H54 (cell line): Measurements from ENCODE around the gene ARHGEF37.
"Not testable (repeated sequence)": the region's sequence is repeated elsewhere in the genome, so short reads cannot be mapped to it uniquely, and the experiment has no call there.

Source experiments
- DNase-seq: peaks from one replicate; pipeline ENCODE4 v3.0.0; 2011; ENCODE audit warnings: low spot score, mixed read lengths; ENCODE audit not compliant: insufficient read length
- FAIRE-seq: peaks from 3 replicates; lab custom pipeline; 2011; peaks lifted over from hg19 to GRCh38; lab: Jason Lieb, UNC
- POLR2A ChIP-seq: IDR thresholded peaks from 2 replicates; pipeline ENCODE4 v1.6.1; 2011; ENCODE audit warnings: low read depth, mild to moderate bottlenecking, low read length

ARHGEF37 gene

DNA sequence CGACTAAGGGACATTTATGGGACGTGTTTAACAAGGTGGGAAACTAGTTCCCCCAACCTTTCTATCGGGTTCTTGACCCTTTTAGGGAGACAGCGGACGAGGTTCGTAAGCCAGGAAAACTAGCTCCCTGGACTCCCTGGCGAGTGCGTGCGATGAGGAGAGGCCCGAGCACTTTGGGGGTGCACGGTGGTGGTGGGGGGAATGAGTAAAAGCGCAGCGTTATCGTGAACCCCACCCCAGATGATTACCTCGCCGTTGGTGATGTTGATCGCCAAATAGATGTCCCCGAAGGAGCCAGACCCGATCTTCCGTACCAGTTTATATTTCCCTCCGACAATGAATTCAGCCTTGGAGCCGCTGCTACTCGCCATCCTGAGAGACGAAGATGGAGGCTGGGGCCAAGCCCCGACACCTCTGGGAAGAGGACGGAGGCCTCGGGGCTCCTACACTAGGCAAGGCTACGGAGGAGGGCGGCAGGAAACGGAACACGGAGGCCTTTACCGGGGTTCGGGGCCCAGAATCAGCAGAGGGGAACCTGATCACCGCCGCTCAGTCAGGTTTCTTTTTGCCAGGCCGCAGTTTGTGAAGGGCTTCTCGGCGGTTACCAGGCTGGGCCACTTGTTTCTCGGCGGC is 30.6 kb upstream of the ARHGEF37 start:
- TF ChIP-seq POLR2A = no peak
- FAIRE-seq (no peak), DNase-seq (no peak)

GRCh38 chr5:149551227-149552037 is 29.9 kb upstream of the ARHGEF37 start, which contains the start of gene CSNK1A1:
Gene CSNK1A1 (minus strand): TSS chr5:149551439. CDS start chr5:149550964, 475 bp downstream.
- FAIRE-seq = peak; percentile 84

GRCh38 chr5:149552038-149552494 is 29.2 kb upstream of the ARHGEF37 start:
- FAIRE-seq = no peak
- no peak for DNase-seq
- no peak for TF ChIP-seq POLR2A

More at GRCh38 chr5:149551227-149552037, 29.9 kb upstream of the ARHGEF37 start, which contains the start of gene CSNK1A1:
- peak; percentile 90 for DNase-seq
- peak; percentile 69 for TF ChIP-seq POLR2A

DNA sequence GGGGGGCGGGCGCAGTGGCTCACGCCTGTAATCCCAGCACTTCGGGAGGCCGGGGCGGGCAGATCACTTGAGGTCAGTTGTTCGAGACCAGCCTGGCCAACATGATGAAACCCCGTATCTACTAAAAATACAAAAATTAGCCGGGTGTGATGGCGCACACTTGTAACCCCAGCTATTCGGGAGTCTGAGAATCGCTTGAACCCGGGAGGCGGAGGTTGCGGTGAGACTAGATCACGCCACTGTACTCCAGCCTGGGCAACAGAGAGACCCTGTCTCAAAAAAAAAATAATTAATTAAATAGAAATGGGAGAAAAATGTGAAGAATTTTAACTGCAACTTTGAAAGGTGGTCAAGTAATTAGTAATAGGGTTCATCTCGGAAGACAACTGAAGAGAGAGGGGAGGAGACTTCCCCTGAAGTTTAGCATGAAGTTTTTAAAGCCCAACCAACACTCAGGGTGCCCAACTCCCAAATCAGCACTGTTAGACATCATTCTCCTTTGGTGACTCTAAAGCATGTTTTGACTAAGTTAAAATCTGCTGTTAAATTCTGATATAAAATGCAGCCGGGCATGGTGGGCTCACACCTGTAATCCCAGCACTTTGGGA is 28.6 kb upstream of the ARHGEF37 start:
- no peak for TF ChIP-seq POLR2A
- DNase-seq = no peak
- no peak for FAIRE-seq

GRCh38 chr5:149559706-149560105 is 21.6 kb upstream of the ARHGEF37 start:
- TF ChIP-seq POLR2A = no peak
- FAIRE-seq = no peak
- no peak for DNase-seq

- FAIRE-seq = peak; percentile 89
- TF ChIP-seq POLR2A = no peak
Observed at GRCh38 chr5:149561848-149562247, 19.4 kb upstream of the ARHGEF37 start.

GRCh38 chr5:149563466-149563865 is 17.8 kb upstream of the ARHGEF37 start:
- TF ChIP-seq POLR2A = no peak
- FAIRE-seq (no peak), DNase-seq (no peak)

More at GRCh38 chr5:149561848-149562247, 19.4 kb upstream of the ARHGEF37 start:
- peak; percentile 69 for DNase-seq

DNA sequence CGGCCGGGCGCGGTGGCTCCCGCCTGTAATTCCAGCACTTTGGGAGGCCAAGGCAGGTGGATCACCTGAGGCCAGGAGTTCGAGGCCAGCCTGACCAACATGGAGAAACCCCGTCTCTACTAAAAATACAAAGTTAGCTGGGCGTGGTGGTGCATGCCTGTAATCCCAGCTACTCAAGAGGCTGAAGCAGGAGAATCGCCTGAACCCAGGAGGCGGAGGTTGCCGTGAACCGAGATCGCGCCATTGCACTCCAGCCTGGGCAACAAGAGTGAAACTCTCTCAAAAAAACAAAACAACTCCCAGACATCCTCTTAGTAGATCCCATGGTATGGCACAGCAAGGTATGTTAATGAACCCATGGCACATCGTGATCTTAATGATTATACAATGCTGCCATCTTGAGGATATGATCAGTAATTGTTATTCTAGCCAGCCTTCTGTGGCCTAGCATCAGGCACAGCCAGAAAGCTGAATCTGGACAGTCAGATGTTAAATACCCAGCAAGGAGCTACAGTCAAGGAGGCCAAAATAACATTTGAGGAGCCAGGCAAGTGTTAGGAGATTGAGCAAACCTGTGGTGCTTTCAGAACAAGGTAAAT is 16.7 kb upstream of the ARHGEF37 start:
- DNase-seq = not testable (repeated sequence)
- FAIRE-seq = peak; percentile 91

- TF ChIP-seq POLR2A = no peak
- FAIRE-seq (no peak), DNase-seq (no peak)
Observed at GRCh38 chr5:149567226-149567625, 14.1 kb upstream of the ARHGEF37 start.

- no peak for FAIRE-seq
- no peak for DNase-seq
- no peak for TF ChIP-seq POLR2A
Observed at GRCh38 chr5:149572170-149572569, 9.1 kb upstream of the ARHGEF37 start.

DNA sequence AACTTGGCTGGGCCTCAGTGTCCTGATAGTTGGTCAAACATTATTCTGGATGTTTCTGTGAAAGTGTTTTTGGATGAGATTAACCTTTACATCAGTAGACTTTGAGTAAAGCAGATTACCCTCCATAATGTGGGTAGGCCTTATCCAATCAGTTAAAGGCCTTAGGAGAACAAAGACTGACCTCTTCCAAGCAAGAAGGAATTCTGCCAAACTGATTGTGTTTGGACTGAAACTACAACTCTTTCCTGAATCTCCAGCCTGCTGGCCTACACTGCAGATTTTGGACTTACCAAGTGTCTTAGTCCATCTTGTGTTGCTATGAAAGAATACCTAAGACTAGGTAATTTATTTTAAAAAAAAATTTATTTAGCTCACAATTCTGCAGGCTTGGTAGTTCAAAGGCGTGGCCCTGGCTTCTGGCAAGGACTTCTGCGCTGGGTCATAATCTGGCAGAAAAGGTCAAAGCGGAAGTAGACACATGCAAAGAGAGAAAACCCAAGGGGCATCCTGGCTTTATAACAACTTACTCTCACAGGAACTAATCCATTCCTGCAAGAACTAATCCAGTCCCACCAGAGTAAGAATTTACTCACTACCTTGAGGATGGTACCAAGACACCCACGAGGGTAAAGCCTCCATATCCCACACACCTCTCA is 8.6 kb upstream of the ARHGEF37 start:
- no peak for TF ChIP-seq POLR2A
- FAIRE-seq (no peak), DNase-seq (no peak)

- no peak for DNase-seq
- FAIRE-seq = no peak
- TF ChIP-seq POLR2A = no peak
Observed at GRCh38 chr5:149575131-149575530, 6.2 kb upstream of the ARHGEF37 start.

DNA sequence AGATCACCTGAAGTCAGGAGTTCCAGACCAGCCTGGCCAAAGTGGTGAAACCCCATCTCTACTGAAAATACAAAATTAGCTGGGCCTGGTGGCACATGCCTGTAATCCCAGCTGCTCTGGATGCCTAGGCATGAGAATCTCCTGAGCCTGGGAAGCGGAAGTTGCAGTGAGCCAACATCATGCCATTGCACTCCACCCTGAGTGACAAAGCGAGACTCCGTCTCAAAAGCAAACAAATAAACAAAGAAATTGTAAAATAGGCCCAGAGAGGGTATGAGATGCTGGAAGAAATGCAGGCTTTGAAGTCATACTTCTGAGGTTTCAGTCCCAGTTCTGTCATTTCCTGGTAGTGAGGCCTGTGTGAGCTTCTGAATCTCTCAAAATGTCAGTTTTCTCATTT is 5.3 kb upstream of the ARHGEF37 start:
- no peak for TF ChIP-seq POLR2A
- DNase-seq (no peak), FAIRE-seq (no peak)
